ENCODE data around the gene MAP6D1.
A peak's percentile ranks its signal among the peaks of the same experiment; 100 is the strongest.

MAP6D1 gene

GRCh38 chr3:183769453-183769852 lies 55.9 kb downstream of the MAP6D1 start:
- TF ChIP-seq POLR2A (IDR thresholded peaks at IDR 0.05; ENCODE audit: low read depth, low read length) (no peak), POLR2AphosphoS5 (IDR thresholded peaks at IDR 0.05; ENCODE audit: low read depth, low read length) (no peak), TAF1 (IDR thresholded peaks at IDR 0.05; ENCODE audit: borderline replicate concordance, low read depth, low read length) (no peak)
- DNase-seq (ENCODE audit: insufficient read length): no peak
- no peak for FAIRE-seq

GRCh38 chr3:183768114-183768513 lies 57.3 kb downstream of the MAP6D1 start:
- TF ChIP-seq POLR2AphosphoS5 (IDR thresholded peaks at IDR 0.05; ENCODE audit: low read depth, low read length) (no peak), TAF1 (IDR thresholded peaks at IDR 0.05; ENCODE audit: borderline replicate concordance, low read depth, low read length) (no peak), POLR2A (IDR thresholded peaks at IDR 0.05; ENCODE audit: low read depth, low read length) (no peak)
- no peak for FAIRE-seq

GRCh38 chr3:183766745-183767606 lies 58.4 kb downstream of the MAP6D1 start:
- FAIRE-seq: peak; percentile 69
- no peak for TF ChIP-seq POLR2A (IDR thresholded peaks at IDR 0.05; ENCODE audit: low read depth, low read length)
- TF ChIP-seq TAF1 (IDR thresholded peaks at IDR 0.05; ENCODE audit: borderline replicate concordance, low read depth, low read length): no peak
- TF ChIP-seq POLR2AphosphoS5 (IDR thresholded peaks at IDR 0.05; ENCODE audit: low read depth, low read length): no peak
- DNase-seq (ENCODE audit: insufficient read length): peak; percentile 39

More at GRCh38 chr3:183768114-183768513, 57.3 kb downstream of the MAP6D1 start:
- DNase-seq (ENCODE audit: insufficient read length): no peak

- FAIRE-seq: no peak
- TF ChIP-seq POLR2AphosphoS5 (IDR thresholded peaks at IDR 0.05; ENCODE audit: low read depth, low read length): no peak
- no peak for TF ChIP-seq POLR2A (IDR thresholded peaks at IDR 0.05; ENCODE audit: low read depth, low read length)
- no peak for TF ChIP-seq TAF1 (IDR thresholded peaks at IDR 0.05; ENCODE audit: borderline replicate concordance, low read depth, low read length)
- DNase-seq (ENCODE audit: insufficient read length): no peak
Measured at GRCh38 chr3:183766107-183766506, 59.3 kb downstream of the MAP6D1 start.
